OCI-LY7 (cell line): ENCODE data around the gene GET4. TPM values are rescaled to one million over a fixed set of nuclear protein-coding genes. Genes with fewer than 3 reads are reported as not detected.
"Not testable (repeated sequence)": the region's sequence is repeated elsewhere in the genome, so short reads cannot be mapped to it uniquely, and the experiment has no call there.

ENCODE experiments used
- BruUV-seq: library from RNA; stranded (reverse); fragments of 400-500 nt; replicated peaks from 2 replicates; lab custom pipeline; 2021; lab: Mats Ljungman, UMichigan
- CTCF ChIA-PET: fragments of 300-600 bp; sonication (Branson Sonifier 250); formaldehyde crosslinking; loops from one replicate; lab custom pipeline; 2022; ENCODE audit warnings: antibody characterized with exemption; ENCODE audit not compliant: unreplicated experiment; lab: Charles Lee
- POLR2A ChIA-PET: fragments of 300-600 bp; sonication (Branson Sonifier 250); formaldehyde crosslinking; loops from one replicate; lab custom pipeline; 2022; ENCODE audit warnings: antibody characterized with exemption; lab: Charles Lee
- DNase-seq: peaks from one replicate; pipeline ENCODE4 v3.0.0-alpha.2; 2015; ENCODE audit warnings: low spot score
- H2AFZ ChIP-seq: fragments of 200-600 bp; sonication (generic), shearing (Covaris generic); 2 replicates; pipeline ENCODE4 v1.6.1; 2014; ENCODE audit warnings: mild to moderate bottlenecking, antibody characterized with exemption, low read length, moderate library complexity
- H3K27ac ChIP-seq: fragments of 200-600 bp; sonication (generic); 2 replicates; pipeline ENCODE4 v1.5.1; 2014; ENCODE audit warnings: mixed run types, low read depth, mild to moderate bottlenecking, moderate library complexity, low read length, inconsistent platforms; ENCODE audit not compliant: poor library complexity, severe bottlenecking
- H3K36me3 ChIP-seq: fragments of 200-600 bp; sonication (generic); 2 replicates; pipeline ENCODE4 v1.6.1; 2014; ENCODE audit warnings: mild to moderate bottlenecking, antibody characterized with exemption, low read length, moderate library complexity, mixed read lengths; ENCODE audit not compliant: insufficient read depth
- H3K4me1 ChIP-seq: fragments of 200-600 bp; sonication (generic); 2 replicates; pipeline ENCODE4 v1.5.1; 2014; ENCODE audit warnings: mild to moderate bottlenecking, low read length; ENCODE audit not compliant: insufficient read depth, poor library complexity, severe bottlenecking
- H3K4me2 ChIP-seq: fragments of 200-600 bp; sonication (generic); 2 replicates; pipeline ENCODE4 v1.6.1; 2014; ENCODE audit warnings: mild to moderate bottlenecking, low read length
- H3K4me3 ChIP-seq: fragments of 200-600 bp; sonication (generic); 2 replicates; pipeline ENCODE4 v1.5.1; 2014; ENCODE audit warnings: mild to moderate bottlenecking, low read depth, low read length; ENCODE audit not compliant: poor library complexity, severe bottlenecking
- H3K79me2 ChIP-seq: fragments of 200-600 bp; sonication (generic); 2 replicates; pipeline ENCODE4 v1.6.1; 2016; ENCODE audit warnings: low read depth, mild to moderate bottlenecking, low read length, moderate library complexity, mixed read lengths; ENCODE audit not compliant: insufficient read depth
- H3K9me2 ChIP-seq: fragments of 200-600 bp; sonication (generic); 2 replicates; pipeline ENCODE4 v1.6.1; 2016; ENCODE audit warnings: mild to moderate bottlenecking, low read length, mixed read lengths; ENCODE audit not compliant: insufficient read depth
- H3K9me3 ChIP-seq: fragments of 200-600 bp; sonication (generic); 2 replicates; pipeline ENCODE4 v1.6.1; 2014; ENCODE audit warnings: mild to moderate bottlenecking, mixed run types, low read length, mixed read lengths
- H4K20me1 ChIP-seq: fragments of 200-600 bp; sonication (generic); 2 replicates; pipeline ENCODE4 v1.6.1; 2014; ENCODE audit warnings: mild to moderate bottlenecking, antibody characterized with exemption, low read length, moderate library complexity, mixed read lengths; ENCODE audit not compliant: insufficient read depth
- CTCF ChIP-seq: fragments of 200-600 bp; sonication (generic); conservative IDR thresholded peaks from 2 replicates; pipeline ENCODE4 v1.5.1; 2014; ENCODE audit warnings: mild to moderate bottlenecking, antibody characterized with exemption, low read length, moderate library complexity, mixed read lengths
- EZH2phosphoT487 ChIP-seq: fragments of 200-600 bp; sonication (generic); IDR thresholded peaks from 2 replicates; pipeline ENCODE4 v1.6.1; 2018; ENCODE audit warnings: low read depth, borderline replicate concordance, mild to moderate bottlenecking, mixed run types, antibody characterized with exemption, low read length, moderate library complexity, mixed read lengths
- intact Hi-C: fragments of 100-400 bp; cut with micrococcal nuclease; formaldehyde crosslinking; loops from one replicate; pipeline ENCODE4 v1.10.0; 2022; ENCODE audit not compliant: unreplicated experiment
- total RNA-seq, 2 experiments: library from RNA; depleted of rRNA in 1 of 2; stranded (reverse); fragments of >200 nt in 1 of 2; shearing (Covaris generic) in 1 of 2; gene quantifications; 2 replicates each; pipeline ENCODE4 v1.2.3, GENCODE V29; 2014 to 2022

GET4 gene
- total RNA-seq, 2 experiments from 2014 or later: 46.3 to 54.5 TPM

GRCh38 chr7:847728-848127, 28.6 kb upstream of the GET4 start:
- H3K4me2 ChIP-seq, H3K79me2 ChIP-seq, intact Hi-C loops, H3K4me1 ChIP-seq, DNase-seq, H3K4me3 ChIP-seq, H4K20me1 ChIP-seq, CTCF ChIA-PET, H3K9me2 ChIP-seq, H2AFZ ChIP-seq, H3K9me3 ChIP-seq, BruUV-seq, H3K27ac ChIP-seq: not testable (repeated sequence)
- peaks cover 52% of the 10 kb centered on the region for H3K36me3 ChIP-seq
- POLR2A ChIA-PET: interaction anchor here (1.0 kb wide), 1 partner anchor 18 kb away, joined by 3 read pairs; no protein-coding TSS in a partner anchor

DNA sequence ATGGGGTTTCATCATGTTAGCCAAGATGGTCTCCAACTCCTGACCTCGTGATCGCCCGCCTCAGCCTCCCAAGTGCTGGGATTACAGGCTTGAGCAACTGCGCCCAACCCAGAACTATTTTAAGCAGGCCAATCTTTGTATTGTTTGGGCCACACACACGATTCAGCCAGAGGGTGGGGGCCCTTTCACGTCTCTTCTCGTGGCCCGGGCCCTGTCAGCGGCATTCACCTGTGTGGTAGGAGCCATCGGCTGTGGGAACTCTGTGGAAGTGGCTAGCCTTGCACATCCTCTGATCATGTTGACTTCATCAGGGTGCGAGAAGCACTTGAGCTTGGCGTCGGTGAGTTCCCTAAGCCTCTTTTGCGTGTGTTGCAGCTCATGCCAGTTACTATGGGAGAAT, 27.2 kb upstream of the GET4 start:
- H3K79me2 ChIP-seq: no peaks in the 10 kb centered on the region
- H3K4me2 ChIP-seq: no peak overlapping the region
- peaks cover 51% of the 10 kb centered on the region for H3K36me3 ChIP-seq
- H3K27ac ChIP-seq: no peak overlapping the region
- H3K9me2 ChIP-seq: no peaks in the 10 kb centered on the region
- BruUV-seq: no TSS peak
- H3K9me3 ChIP-seq: no peaks in the 10 kb centered on the region
- ChIA-PET CTCF (no interaction called here), POLR2A (no interaction called here)
- no peaks in the 10 kb centered on the region for H3K4me1 ChIP-seq
- intact Hi-C loops: no loop called here
- no peak for TF ChIP-seq CTCF
- TF ChIP-seq EZH2phosphoT487: no peak
- H4K20me1 ChIP-seq: no peaks in the 10 kb centered on the region
- no peak overlapping the region for H3K4me3 ChIP-seq
- no peak overlapping the region for H2AFZ ChIP-seq
- no peak for DNase-seq

DNA sequence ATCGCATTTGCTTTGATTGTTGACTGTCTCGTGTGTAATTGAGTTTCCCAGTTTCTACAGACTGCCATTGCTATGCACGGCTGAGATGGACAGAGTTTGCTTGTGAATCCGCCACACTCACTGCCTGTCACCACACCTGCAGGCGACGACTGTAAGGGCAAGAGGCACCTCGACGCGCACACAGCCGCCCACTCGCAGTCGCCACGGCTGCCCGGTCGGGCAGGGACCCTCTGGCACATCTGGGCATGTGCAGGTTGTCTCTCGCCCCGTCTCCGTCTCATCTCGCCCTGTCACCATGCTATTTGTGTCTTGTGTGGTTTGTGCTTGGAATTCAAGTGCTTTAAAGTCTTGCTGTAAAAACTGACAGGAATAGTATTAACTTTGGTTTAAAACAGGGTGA, 26.6 kb upstream of the GET4 start:
- Histone ChIP-seq H3K4me2 (no peak overlapping the region), H3K9me3 (no peaks in the 10 kb centered on the region), H2AFZ (no peak overlapping the region), H4K20me1 (no peaks in the 10 kb centered on the region), H3K79me2 (no peaks in the 10 kb centered on the region), H3K4me3 (no peak overlapping the region), H3K36me3 (peaks cover 50% of the 10 kb centered on the region), H3K9me2 (no peaks in the 10 kb centered on the region), H3K4me1 (no peaks in the 10 kb centered on the region), H3K27ac (no peak overlapping the region)
- intact Hi-C loops: no loop called here
- ChIA-PET POLR2A (interaction anchor here (0.6 kb wide), 1 partner anchor 41 kb away, joined by 5 read pairs; no protein-coding TSS in a partner anchor), CTCF (no interaction called here)
- no TSS peak for BruUV-seq
- TF ChIP-seq CTCF: no peak
- TF ChIP-seq EZH2phosphoT487: no peak
- no peak for DNase-seq
